ENCODE results near the gene SPOCD1.
A peak's percentile ranks its signal among the peaks of the same experiment; 100 is the strongest.

Gene SPOCD1

GRCh38 chr1:31768939-31769704 lies 46.7 kb downstream of the SPOCD1 start:
- no peak for DNase-seq

DNA sequence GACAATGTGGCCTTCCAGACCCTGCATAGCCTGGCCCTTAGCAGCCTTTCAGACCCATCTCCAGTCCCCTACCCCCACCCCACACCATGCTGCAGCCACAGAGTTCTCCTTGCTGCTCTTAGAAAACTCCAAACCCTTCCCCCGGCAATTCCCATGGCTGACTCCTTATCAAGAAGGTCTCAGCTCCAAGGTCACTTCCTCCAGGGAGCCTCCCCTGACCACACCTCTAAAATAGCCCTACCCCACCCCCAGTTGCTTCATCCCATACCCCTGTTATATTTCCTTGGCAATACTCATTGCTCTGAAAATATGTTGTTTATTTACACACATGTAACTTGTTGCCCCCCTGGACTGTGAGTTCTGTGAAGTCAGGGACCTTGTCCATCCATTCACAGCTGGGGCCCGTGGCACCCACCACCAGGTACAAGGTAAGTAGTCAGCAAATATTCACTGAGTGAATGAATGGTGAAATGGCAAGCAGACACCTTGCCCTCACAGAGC lies 47.4 kb downstream of the SPOCD1 start:
- no peak for DNase-seq

DNA sequence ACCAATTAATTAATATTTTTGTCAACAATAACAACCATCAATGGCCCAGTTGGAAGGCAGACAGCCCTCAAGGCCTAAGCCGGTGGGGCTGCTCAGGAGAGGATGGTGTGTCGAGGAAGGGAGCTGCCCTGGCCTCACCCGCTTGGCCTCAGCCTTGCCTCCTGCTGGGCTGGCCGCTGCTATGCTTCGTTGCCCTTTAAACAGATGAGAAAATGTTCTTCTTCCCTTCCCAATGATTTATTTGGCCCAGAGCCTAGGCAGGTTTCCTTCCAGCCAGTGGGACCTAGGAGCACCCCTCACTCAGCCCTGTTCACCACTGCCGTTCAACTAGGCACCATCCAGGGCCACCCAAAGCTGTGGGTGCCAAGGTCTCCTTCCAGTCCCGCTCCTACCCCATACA lies 48.6 kb downstream of the SPOCD1 start:
- no peak for DNase-seq

- no peak for DNase-seq
Measured at GRCh38 chr1:31765516-31765915, 50.3 kb downstream of the SPOCD1 start.

DNA sequence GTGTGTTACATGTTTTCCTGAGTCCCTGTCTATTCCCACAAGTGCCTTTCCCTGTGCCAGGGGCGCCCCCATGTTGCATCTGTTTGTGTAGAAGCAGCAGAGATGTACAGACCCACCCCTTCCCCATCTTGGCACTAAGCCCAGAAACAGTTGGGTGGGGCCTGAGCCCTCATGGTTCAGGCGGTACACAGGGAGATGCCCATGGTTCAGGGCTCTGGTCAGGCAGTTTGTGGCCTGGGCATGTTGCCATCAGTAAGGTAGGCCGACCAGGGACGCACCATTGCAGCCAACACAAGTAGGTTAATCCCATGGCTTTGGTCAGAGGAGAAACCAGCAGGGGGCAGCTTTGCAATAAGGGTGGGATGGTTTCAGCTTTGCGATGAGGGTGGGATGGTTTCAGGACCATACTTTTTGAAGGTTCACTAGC lies 50.8 kb downstream of the SPOCD1 start:
- no peak for DNase-seq

DNA sequence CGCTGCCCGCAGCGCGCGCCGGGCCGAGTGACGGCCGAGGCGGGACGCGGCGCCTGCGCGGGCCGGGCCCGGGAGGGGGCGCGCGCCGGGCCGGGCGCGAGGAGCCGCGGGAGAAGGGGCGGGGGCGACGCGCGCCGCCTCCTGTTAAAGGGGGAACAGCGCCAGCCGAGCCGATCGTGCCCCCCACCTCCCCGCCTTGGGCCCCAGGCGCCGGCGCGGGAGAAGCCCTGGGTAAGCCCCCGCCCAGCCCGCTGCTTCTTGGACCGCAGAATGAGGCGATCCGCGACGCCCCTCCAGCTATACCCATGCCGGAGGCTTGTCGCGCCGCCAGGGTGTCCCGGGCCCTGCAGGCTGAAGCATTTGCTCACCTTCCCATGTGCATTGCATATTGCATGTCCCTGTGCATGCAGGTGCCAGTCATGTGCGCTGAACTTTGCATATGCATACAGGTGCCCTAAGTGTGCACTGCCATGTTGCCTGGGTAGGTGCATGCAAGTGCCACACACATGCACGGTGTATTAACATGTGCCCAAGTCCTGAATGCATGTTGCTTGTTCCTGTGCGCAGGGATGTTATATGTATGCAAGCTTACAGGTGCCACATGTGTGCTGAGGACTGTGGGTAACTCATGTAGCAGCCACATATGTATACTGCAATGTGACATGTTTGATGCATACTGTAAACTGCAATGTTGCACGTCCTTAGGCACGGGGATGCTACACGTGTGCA lies 51.3 kb downstream of the SPOCD1 start, which contains the start of gene ADGRB2:
ADGRB2 (minus strand) TSS at position 29 of the 729 bp plus-strand sequence. CDS start 7,119 bp downstream, outside the sequence.
- DNase-seq = no peak

DNA sequence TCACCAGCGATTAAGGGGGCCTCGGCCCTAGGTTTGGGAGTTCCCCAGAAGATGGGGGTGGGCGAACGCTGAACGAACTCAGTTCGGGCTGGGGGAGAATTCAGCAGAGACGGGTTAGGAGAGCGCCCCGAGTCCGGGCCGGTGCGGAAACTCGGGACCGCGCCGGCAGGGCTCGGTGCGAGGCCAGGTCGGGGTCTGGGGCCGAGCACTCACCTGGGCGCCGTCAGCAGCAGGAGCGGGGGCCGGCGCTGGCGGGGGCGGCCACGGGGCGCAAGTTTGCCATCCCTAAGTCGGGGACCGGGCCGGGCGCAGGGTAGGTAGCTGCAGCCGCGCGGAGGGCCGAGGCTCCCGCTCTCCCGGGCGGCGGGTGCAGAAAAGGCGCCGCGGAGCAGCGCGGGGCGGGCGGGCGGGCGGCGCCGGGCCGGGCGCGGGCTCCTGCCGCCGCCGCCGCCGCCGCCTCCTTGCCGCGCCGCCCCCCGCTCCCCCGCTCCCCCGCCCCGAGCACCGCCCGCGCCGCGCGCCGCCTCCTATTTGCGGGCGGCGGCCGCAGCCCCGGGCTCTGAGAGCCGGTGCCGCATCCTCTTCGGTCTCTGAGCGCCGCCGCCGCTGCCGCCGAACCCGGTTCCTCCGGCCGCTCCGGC lies 52.0 kb downstream of the SPOCD1 start:
- DNase-seq = no peak

DNA sequence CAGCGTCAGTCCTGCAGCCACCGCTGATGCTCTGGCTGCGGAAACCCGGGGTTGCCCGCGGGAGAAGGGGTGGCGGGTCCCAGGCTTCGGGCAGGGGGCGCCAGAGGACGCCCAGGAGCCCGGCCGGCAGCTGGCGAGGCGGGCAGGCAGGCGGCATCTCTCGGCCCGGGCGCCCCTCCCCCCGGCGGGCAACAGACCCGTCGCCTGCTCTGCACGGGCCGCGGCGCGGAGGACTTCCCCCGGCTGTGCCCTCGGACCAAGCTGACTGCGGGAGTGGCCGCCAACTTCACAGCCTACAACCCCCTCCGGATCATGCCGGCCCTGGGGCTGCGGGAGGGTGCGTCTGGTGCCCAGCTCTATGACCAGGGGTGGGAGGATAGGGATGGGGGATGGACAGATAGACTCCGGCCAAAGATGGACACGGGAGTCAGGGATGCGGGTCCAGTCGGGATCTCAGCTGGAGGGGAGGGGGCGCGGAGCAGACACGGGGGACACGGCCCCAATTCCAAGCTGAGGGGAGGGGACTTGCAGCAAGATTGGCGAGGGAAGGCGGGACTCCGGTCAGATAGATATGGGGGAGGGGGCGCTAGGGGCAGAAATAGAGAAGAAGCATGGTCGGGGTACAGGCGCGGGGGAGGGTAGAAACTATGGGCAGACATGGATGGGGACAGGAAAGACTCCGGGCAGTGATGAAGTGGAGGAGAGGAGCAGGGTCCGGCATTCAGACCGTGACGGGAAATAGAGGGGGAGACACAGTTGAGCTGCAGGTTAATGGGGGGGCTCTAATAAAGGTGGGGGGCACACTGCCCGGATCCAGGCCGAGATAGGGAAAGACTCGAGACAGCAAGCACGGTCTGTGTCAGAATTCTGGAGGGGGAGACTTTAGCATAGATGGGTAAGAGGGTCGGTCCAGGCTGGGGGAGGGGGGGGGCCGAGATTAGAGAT lies 52.8 kb downstream of the SPOCD1 start:
- DNase-seq = peak; percentile 78

DNA sequence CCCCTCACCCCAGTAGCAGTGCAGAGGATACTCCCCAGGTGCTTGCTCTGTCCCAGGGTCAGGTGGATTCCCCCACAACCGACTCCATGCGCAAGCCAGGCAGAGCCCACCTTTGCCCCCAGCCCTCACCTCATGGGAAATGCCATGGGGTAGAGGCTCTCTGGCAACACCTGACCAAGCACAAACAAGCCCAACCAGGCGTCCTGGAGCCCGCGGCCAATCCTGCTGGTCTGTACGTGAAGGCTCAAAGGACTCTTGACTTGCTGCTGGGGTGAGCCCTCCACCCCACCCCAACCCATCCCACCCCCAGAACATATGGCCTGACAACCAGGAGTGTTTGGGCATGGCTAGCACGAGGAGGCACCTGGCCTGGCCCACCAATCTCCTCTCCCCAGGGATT lies 53.5 kb downstream of the SPOCD1 start:
- DNase-seq = no peak

GRCh38 chr1:31761883-31762282 lies 53.9 kb downstream of the SPOCD1 start:
- no peak for DNase-seq

- no peak for DNase-seq
Measured at GRCh38 chr1:31760471-31761470, 55.1 kb downstream of the SPOCD1 start.

GRCh38 chr1:31759298-31760023 lies 56.4 kb downstream of the SPOCD1 start:
- no peak for DNase-seq

- no peak for DNase-seq
Measured at GRCh38 chr1:31758823-31759222, 57.0 kb downstream of the SPOCD1 start.

- no peak for DNase-seq
Measured at GRCh38 chr1:31757989-31758388, 57.8 kb downstream of the SPOCD1 start.

GRCh38 chr1:31757204-31757679 lies 58.6 kb downstream of the SPOCD1 start:
- DNase-seq = no peak

DNA sequence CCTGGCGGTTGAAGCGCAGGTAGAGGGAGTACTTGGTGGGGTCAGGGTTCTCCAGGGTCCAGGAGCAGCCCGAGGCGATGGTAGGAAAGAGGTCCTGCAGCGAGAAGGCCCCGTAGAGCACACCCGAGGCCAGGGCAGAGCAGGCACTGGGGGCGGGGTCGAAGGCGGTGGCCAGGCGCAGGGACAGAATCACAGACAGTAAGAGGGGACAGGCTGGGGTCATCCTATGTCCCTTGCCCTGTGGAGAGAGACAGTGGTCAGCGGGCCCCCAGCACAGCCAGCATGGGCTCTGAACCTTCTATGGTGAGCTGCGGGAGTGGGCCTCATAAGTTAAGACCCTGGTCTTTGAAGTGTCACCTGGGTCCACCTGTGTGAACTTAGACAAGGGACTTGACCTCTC lies 59.2 kb downstream of the SPOCD1 start:
- DNase-seq = no peak

DNA sequence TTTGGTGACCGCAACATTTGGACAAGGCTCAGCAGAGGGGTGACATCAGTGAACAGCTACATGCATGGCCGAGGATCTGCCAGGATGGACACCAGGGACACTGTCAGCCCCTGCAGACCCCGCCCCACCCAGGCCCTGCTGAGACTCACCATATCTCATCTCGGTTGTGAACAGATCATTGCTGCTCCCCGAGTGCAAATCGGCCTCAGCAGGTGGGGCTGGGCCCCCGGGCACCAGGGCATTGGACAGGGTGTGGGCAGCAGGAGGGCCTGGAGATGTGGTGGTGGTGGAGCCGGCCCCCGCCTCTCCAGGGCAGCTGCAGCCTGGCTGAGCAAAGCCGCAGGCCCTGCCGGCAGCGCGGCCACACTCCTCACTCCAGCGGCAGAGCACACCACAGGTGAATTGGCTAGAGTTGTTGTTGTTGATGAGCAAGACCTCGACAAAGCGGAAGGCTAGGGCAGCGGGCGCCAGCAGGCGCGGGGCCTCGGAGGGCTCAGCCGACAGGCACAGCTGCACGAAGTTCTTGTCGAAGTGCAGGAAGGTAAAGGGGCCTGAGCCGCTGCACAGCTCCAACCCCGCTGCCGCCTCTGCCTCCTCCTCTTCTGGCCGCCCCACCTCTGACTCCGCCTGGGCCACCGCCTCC lies 59.9 kb downstream of the SPOCD1 start:
- no peak for DNase-seq

- no peak for DNase-seq
Measured at GRCh38 chr1:31755197-31755611, 60.6 kb downstream of the SPOCD1 start.

DNA sequence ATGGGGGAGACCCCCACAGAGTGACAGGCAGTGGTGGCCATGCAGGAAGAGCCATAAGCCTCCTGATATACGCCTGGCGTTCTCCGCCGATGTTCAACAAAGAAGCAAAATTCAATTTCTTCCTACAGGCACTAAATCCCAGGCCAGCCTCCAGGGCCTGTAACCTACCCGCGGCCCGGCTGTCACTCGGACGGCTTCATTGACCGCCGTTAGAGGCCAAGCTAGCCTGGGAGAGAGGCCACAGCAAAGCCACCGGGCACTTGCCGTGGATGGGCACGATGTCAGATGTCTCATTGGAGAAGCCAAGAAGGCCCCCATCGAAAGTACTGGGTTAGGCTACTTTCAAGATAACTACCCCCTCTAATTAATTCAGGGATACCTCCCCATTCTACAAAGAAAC lies 61.4 kb downstream of the SPOCD1 start:
- DNase-seq = no peak

Measured in NCI-H524 treated with DMSO at 0.1 percent for 48 hours (cell line).